Measurements from ENCODE around the gene CCDC18. TPM values are rescaled to one million over a fixed set of nuclear protein-coding genes. Genes with fewer than 3 reads are reported as not detected.
"Not testable (repeated sequence)": the region's sequence is repeated elsewhere in the genome, so short reads cannot be mapped to it uniquely, and the experiment has no call there.

Gene CCDC18
- total RNA-seq, 4 donors from 2014 or later: 4.6 to 7.8 (median 5.6) TPM

GRCh38 chr1:93255222-93256079 is 74.9 kb downstream of the CCDC18 start:
- ATAC-seq (no peak), DNase-seq (no peak)
- no peaks in the 10 kb centered on the region for H3K9me3 ChIP-seq
- intact Hi-C loops (cut with DNase I; ENCODE audit: low total_unique reads): no loop called here
- in situ Hi-C loops (cut with MboI; ENCODE audit: low sequenced_read_pairs in 4 of 4): no loop called here
- no peaks in the 10 kb centered on the region for H3K27me3 ChIP-seq
- H3K4me3 ChIP-seq: no peak overlapping the region
- no peak overlapping the region for H3K27ac ChIP-seq
- TF ChIP-seq POLR2A (IDR thresholded peaks at IDR 0.05) (no peak), CTCF (IDR thresholded peaks at IDR 0.05 in 4 of 5, conservative IDR thresholded peaks at IDR 0.05 in 1 of 5) (no peak)
- H3K36me3 ChIP-seq: peaks cover 0 to 17% of the 10 kb centered on the region in 2 donors
- H3K4me1 ChIP-seq: no peaks in the 10 kb centered on the region

- Histone ChIP-seq H3K27me3 (no peaks in the 10 kb centered on the region), H3K9me3 (no peaks in the 10 kb centered on the region), H3K27ac (no peak overlapping the region), H3K36me3 (peaks cover 0 to 20% of the 10 kb centered on the region in 2 donors), H3K4me1 (no peaks in the 10 kb centered on the region), H3K4me3 (no peak overlapping the region)
- in situ Hi-C loops (cut with MboI; ENCODE audit: low sequenced_read_pairs in 4 of 4) (no loop called here), intact Hi-C loops (cut with DNase I; ENCODE audit: low total_unique reads) (no loop called here)
- TF ChIP-seq POLR2A (IDR thresholded peaks at IDR 0.05) (no peak), CTCF (IDR thresholded peaks at IDR 0.05 in 4 of 5, conservative IDR thresholded peaks at IDR 0.05 in 1 of 5) (no peak)
- no peak for ATAC-seq
- DNase-seq: no peak
Measured at GRCh38 chr1:93256433-93256832, 75.9 kb downstream of the CCDC18 start.

GRCh38 chr1:93257889-93258288 is 77.4 kb downstream of the CCDC18 start:
- no peak for TF ChIP-seq CTCF (IDR thresholded peaks at IDR 0.05 in 4 of 5, conservative IDR thresholded peaks at IDR 0.05 in 1 of 5)
- in situ Hi-C loops (cut with MboI; ENCODE audit: low sequenced_read_pairs in 4 of 4): no loop called here
- intact Hi-C loops (cut with DNase I; ENCODE audit: low total_unique reads): no loop called here
- Histone ChIP-seq H3K4me3 (no peak overlapping the region), H3K4me1 (no peaks in the 10 kb centered on the region), H3K27ac (no peak overlapping the region), H3K27me3 (no peaks in the 10 kb centered on the region), H3K36me3 (peaks cover 0 to 34% of the 10 kb centered on the region in 2 donors), H3K9me3 (no peaks in the 10 kb centered on the region)
- no peak for ATAC-seq
- DNase-seq: no peak

GRCh38 chr1:93260726-93261125 is 80.2 kb downstream of the CCDC18 start:
- ATAC-seq; H3K4me3 ChIP-seq; H3K27me3 ChIP-seq; H3K27ac ChIP-seq; intact Hi-C loops (cut with DNase I; ENCODE audit: low total_unique reads); in situ Hi-C loops (cut with MboI; ENCODE audit: low sequenced_read_pairs in 4 of 4); H3K9me3 ChIP-seq; H3K4me1 ChIP-seq; DNase-seq: not testable (repeated sequence)
- peaks cover 0 to 44% of the 10 kb centered on the region in 2 donors for H3K36me3 ChIP-seq

GRCh38 chr1:93262645-93263044 is 82.1 kb downstream of the CCDC18 start:
- no peak overlapping the region for H3K27ac ChIP-seq
- H3K36me3 ChIP-seq: peaks cover 0 to 44% of the 10 kb centered on the region in 2 donors
- no peak overlapping the region for H3K4me3 ChIP-seq
- DNase-seq (no peak), ATAC-seq (no peak)
- TF ChIP-seq POLR2A (IDR thresholded peaks at IDR 0.05): no peak
- H3K4me1 ChIP-seq: no peaks in the 10 kb centered on the region
- in situ Hi-C loops (cut with MboI; ENCODE audit: low sequenced_read_pairs in 4 of 4) (no loop called here), intact Hi-C loops (cut with DNase I; ENCODE audit: low total_unique reads) (no loop called here)
- H3K9me3 ChIP-seq: no peaks in the 10 kb centered on the region
- H3K27me3 ChIP-seq: no peaks in the 10 kb centered on the region

GRCh38 chr1:93268888-93269287 is 88.4 kb downstream of the CCDC18 start:
- ATAC-seq; DNase-seq; intact Hi-C loops (cut with DNase I; ENCODE audit: low total_unique reads): not testable (repeated sequence)

GRCh38 chr1:93275262-93275633 is 94.7 kb downstream of the CCDC18 start:
- DNase-seq; H3K4me3 ChIP-seq; intact Hi-C loops (cut with DNase I; ENCODE audit: low total_unique reads); H3K9me3 ChIP-seq; in situ Hi-C loops (cut with MboI; ENCODE audit: low sequenced_read_pairs in 4 of 4); H3K36me3 ChIP-seq; ATAC-seq; H3K27me3 ChIP-seq; H3K4me1 ChIP-seq; H3K27ac ChIP-seq: not testable (repeated sequence)

More at GRCh38 chr1:93268888-93269287, 88.4 kb downstream of the CCDC18 start:
- in situ Hi-C loops (cut with MboI; ENCODE audit: low sequenced_read_pairs in 4 of 4); H3K4me1 ChIP-seq; H3K4me3 ChIP-seq; H3K27ac ChIP-seq; H3K9me3 ChIP-seq; H3K27me3 ChIP-seq; H3K36me3 ChIP-seq: not testable (repeated sequence)
